CD4-positive, alpha-beta T cell treated with Interleukin-17A for 1 hour (primary cell): ENCODE data around the gene UBE2N.
"Not testable (repeated sequence)": the region's sequence is repeated elsewhere in the genome, so short reads cannot be mapped to it uniquely, and the experiment has no call there.

Experiments
- DNase-seq: peaks from one replicate; pipeline ENCODE4 v3.0.0-alpha.2; 2020

The UBE2N gene

GRCh38 chr12:93409343-93410187 is 32.2 kb downstream of the UBE2N start:
- DNase-seq = not testable (repeated sequence)

- DNase-seq = no peak
Measured at GRCh38 chr12:93408813-93409212, 32.9 kb downstream of the UBE2N start.

- no peak for DNase-seq
Measured at GRCh38 chr12:93407963-93408283, 33.8 kb downstream of the UBE2N start.

GRCh38 chr12:93407054-93407962 is 34.4 kb downstream of the UBE2N start:
- no peak for DNase-seq

- DNase-seq = no peak
Measured at GRCh38 chr12:93404961-93405849, 36.5 kb downstream of the UBE2N start.

GRCh38 chr12:93403988-93404803 is 37.6 kb downstream of the UBE2N start:
- no peak for DNase-seq

- no peak for DNase-seq
Measured at GRCh38 chr12:93402333-93403311, 39.1 kb downstream of the UBE2N start.

GRCh38 chr12:93399183-93399863 is 42.4 kb downstream of the UBE2N start:
- not testable (repeated sequence) for DNase-seq

- DNase-seq = no peak
Measured at GRCh38 chr12:93397412-93397811, 44.3 kb downstream of the UBE2N start.

GRCh38 chr12:93393425-93393824 is 48.3 kb downstream of the UBE2N start:
- DNase-seq = no peak

- DNase-seq = no peak
Measured at GRCh38 chr12:93390549-93391297, 51.0 kb downstream of the UBE2N start.

- no peak for DNase-seq
Measured at GRCh38 chr12:93390031-93390430, 51.7 kb downstream of the UBE2N start.

- no peak for DNase-seq
Measured at GRCh38 chr12:93387780-93388179, 54.0 kb downstream of the UBE2N start.

- DNase-seq = not testable (repeated sequence)
Measured at GRCh38 chr12:93381976-93382437, 59.7 kb downstream of the UBE2N start.

- DNase-seq = no peak
Measured at GRCh38 chr12:93381161-93381975, 60.4 kb downstream of the UBE2N start.

GRCh38 chr12:93380480-93381121 is 61.1 kb downstream of the UBE2N start:
- DNase-seq = no peak

GRCh38 chr12:93379981-93380361 is 61.8 kb downstream of the UBE2N start:
- DNase-seq = no peak
